Activated naive CD4-positive, alpha-beta T cell treated with anti-CD3 and anti-CD28 coated beads, Interleukin-2, amount 10 ng/mL, durations not matched to agents 7 days and 5 days (primary cell): ENCODE results near the gene ROBO2.

Experiments
- CTCF ChIA-PET: fragments of 350-600 bp; sonication (Branson Sonifier 250); formaldehyde crosslinking; loops from one replicate; lab custom pipeline; 2021; ENCODE audit warnings: antibody characterized with exemption; lab: Charles Lee
- DNase-seq: peaks from one replicate; pipeline ENCODE4 v3.0.0-alpha.2; 2020
- H3K27ac Mint-ChIP-seq: one replicate; pipeline ENCODE4 v1.8.0; 2021; ENCODE audit warnings: mild to moderate bottlenecking, moderate library complexity, mixed read lengths
- H3K27me3 Mint-ChIP-seq: one replicate; pipeline ENCODE4 v1.8.0; 2021; ENCODE audit warnings: mild to moderate bottlenecking, mixed read lengths
- H3K36me3 Mint-ChIP-seq: one replicate; pipeline ENCODE4 v1.8.0; 2021; ENCODE audit warnings: mixed read lengths
- H3K4me1 Mint-ChIP-seq: one replicate; pipeline ENCODE4 v1.8.0; 2021; ENCODE audit warnings: mixed read lengths
- H3K4me3 Mint-ChIP-seq: one replicate; pipeline ENCODE4 v1.8.0; 2021; ENCODE audit warnings: mild to moderate bottlenecking, moderate library complexity, mixed read lengths
- H3K9me3 Mint-ChIP-seq: one replicate; pipeline ENCODE4 v1.8.0; 2021; ENCODE audit warnings: mixed read lengths

The ROBO2 gene

GRCh38 chr3:77203851-77204250, 164.0 kb downstream of the ROBO2 start:
- peaks cover 4% of the 10 kb centered on the region for H3K9me3 Mint-ChIP-seq
- no peaks in the 10 kb centered on the region for H3K4me1 Mint-ChIP-seq
- no peak overlapping the region for H3K27ac Mint-ChIP-seq
- CTCF ChIA-PET, result no interaction called here
- no peak for DNase-seq
- H3K36me3 Mint-ChIP-seq, result no peaks in the 10 kb centered on the region
- H3K4me3 Mint-ChIP-seq, result no peak overlapping the region
- H3K27me3 Mint-ChIP-seq, result no peaks in the 10 kb centered on the region

- Mint-ChIP-seq H3K36me3 (no peaks in the 10 kb centered on the region), H3K27ac (no peak overlapping the region), H3K4me3 (no peak overlapping the region), H3K4me1 (no peaks in the 10 kb centered on the region), H3K27me3 (no peaks in the 10 kb centered on the region), H3K9me3 (peaks cover 4% of the 10 kb centered on the region)
- no peak for DNase-seq
- CTCF ChIA-PET, result no interaction called here
Observed at GRCh38 chr3:77204788-77205187, 164.9 kb downstream of the ROBO2 start.

GRCh38 chr3:77207753-77208152, 167.9 kb downstream of the ROBO2 start:
- Mint-ChIP-seq H3K4me1 (no peaks in the 10 kb centered on the region), H3K4me3 (no peak overlapping the region), H3K27me3 (no peaks in the 10 kb centered on the region), H3K9me3 (peaks cover 11% of the 10 kb centered on the region), H3K27ac (no peak overlapping the region), H3K36me3 (no peaks in the 10 kb centered on the region)
- DNase-seq, result no peak
- CTCF ChIA-PET, result no interaction called here

- no peaks in the 10 kb centered on the region for H3K36me3 Mint-ChIP-seq
- no peaks in the 10 kb centered on the region for H3K4me1 Mint-ChIP-seq
- H3K9me3 Mint-ChIP-seq, result peaks cover 5% of the 10 kb centered on the region
- CTCF ChIA-PET, result no interaction called here
- H3K27me3 Mint-ChIP-seq, result no peaks in the 10 kb centered on the region
- no peak overlapping the region for H3K4me3 Mint-ChIP-seq
- no peak overlapping the region for H3K27ac Mint-ChIP-seq
- no peak for DNase-seq
Observed at GRCh38 chr3:77222701-77223100, 182.8 kb downstream of the ROBO2 start.

- H3K36me3 Mint-ChIP-seq, result no peaks in the 10 kb centered on the region
- no peaks in the 10 kb centered on the region for H3K27me3 Mint-ChIP-seq
- H3K4me3 Mint-ChIP-seq, result no peak overlapping the region
- no peak overlapping the region for H3K27ac Mint-ChIP-seq
- no peak for DNase-seq
- no peaks in the 10 kb centered on the region for H3K4me1 Mint-ChIP-seq
- CTCF ChIA-PET, result no interaction called here
- H3K9me3 Mint-ChIP-seq, result peaks cover 8% of the 10 kb centered on the region
Observed at GRCh38 chr3:77227567-77227966, 187.7 kb downstream of the ROBO2 start.

- Mint-ChIP-seq H3K4me3 (no peak overlapping the region), H3K9me3 (peaks cover 11% of the 10 kb centered on the region)
Observed at GRCh38 chr3:77232557-77232956, 192.7 kb downstream of the ROBO2 start.

GRCh38 chr3:77234004-77234403, 194.1 kb downstream of the ROBO2 start:
- Mint-ChIP-seq H3K27me3 (no peaks in the 10 kb centered on the region), H3K27ac (no peak overlapping the region), H3K4me1 (no peaks in the 10 kb centered on the region), H3K36me3 (no peaks in the 10 kb centered on the region), H3K4me3 (no peak overlapping the region), H3K9me3 (peaks cover 11% of the 10 kb centered on the region)
- CTCF ChIA-PET, result no interaction called here
- DNase-seq, result no peak

More at GRCh38 chr3:77232557-77232956, 192.7 kb downstream of the ROBO2 start:
- H3K4me1 Mint-ChIP-seq, result no peaks in the 10 kb centered on the region
- DNase-seq, result no peak
- no peak overlapping the region for H3K27ac Mint-ChIP-seq
- CTCF ChIA-PET, result no interaction called here
- no peaks in the 10 kb centered on the region for H3K27me3 Mint-ChIP-seq
- H3K36me3 Mint-ChIP-seq, result no peaks in the 10 kb centered on the region

- no peak overlapping the region for H3K27ac Mint-ChIP-seq
Observed at GRCh38 chr3:77236118-77236517, 196.2 kb downstream of the ROBO2 start.

GRCh38 chr3:77240072-77240650, 200.3 kb downstream of the ROBO2 start:
- H3K4me1 Mint-ChIP-seq, result no peaks in the 10 kb centered on the region
- peaks cover 12% of the 10 kb centered on the region for H3K9me3 Mint-ChIP-seq
- no peaks in the 10 kb centered on the region for H3K27me3 Mint-ChIP-seq
- H3K27ac Mint-ChIP-seq, result no peak overlapping the region
- H3K36me3 Mint-ChIP-seq, result no peaks in the 10 kb centered on the region
- CTCF ChIA-PET, result no interaction called here
- no peak overlapping the region for H3K4me3 Mint-ChIP-seq
- no peak for DNase-seq

More at GRCh38 chr3:77236118-77236517, 196.2 kb downstream of the ROBO2 start:
- Mint-ChIP-seq H3K9me3 (peaks cover 16% of the 10 kb centered on the region), H3K36me3 (no peaks in the 10 kb centered on the region), H3K4me1 (no peaks in the 10 kb centered on the region), H3K4me3 (no peak overlapping the region), H3K27me3 (no peaks in the 10 kb centered on the region)
- CTCF ChIA-PET, result no interaction called here
- DNase-seq, result no peak

- H3K36me3 Mint-ChIP-seq, result no peaks in the 10 kb centered on the region
- H3K4me1 Mint-ChIP-seq, result no peaks in the 10 kb centered on the region
- CTCF ChIA-PET, result no interaction called here
Observed at GRCh38 chr3:77242371-77242770, 202.5 kb downstream of the ROBO2 start.

GRCh38 chr3:77244981-77245380, 205.1 kb downstream of the ROBO2 start:
- Mint-ChIP-seq H3K4me1 (no peaks in the 10 kb centered on the region), H3K27ac (no peak overlapping the region), H3K36me3 (no peaks in the 10 kb centered on the region), H3K9me3 (peaks cover 12% of the 10 kb centered on the region), H3K4me3 (no peak overlapping the region), H3K27me3 (no peaks in the 10 kb centered on the region)
- CTCF ChIA-PET, result no interaction called here
- no peak for DNase-seq

More at GRCh38 chr3:77242371-77242770, 202.5 kb downstream of the ROBO2 start:
- Mint-ChIP-seq H3K27ac (no peak overlapping the region), H3K9me3 (peaks cover 13% of the 10 kb centered on the region), H3K4me3 (no peak overlapping the region), H3K27me3 (no peaks in the 10 kb centered on the region)
- no peak for DNase-seq

- Mint-ChIP-seq H3K36me3 (no peaks in the 10 kb centered on the region), H3K27me3 (no peaks in the 10 kb centered on the region), H3K9me3 (peaks cover 11% of the 10 kb centered on the region), H3K27ac (no peak overlapping the region), H3K4me1 (no peaks in the 10 kb centered on the region), H3K4me3 (no peak overlapping the region)
- DNase-seq, result no peak
- CTCF ChIA-PET, result no interaction called here
Observed at GRCh38 chr3:77247061-77247460, 207.2 kb downstream of the ROBO2 start.

- CTCF ChIA-PET, result interaction anchor here (1.1 kb wide), 1 partner anchor 10 kb away, joined by 3 read pairs; no protein-coding TSS in a partner anchor
- Mint-ChIP-seq H3K9me3 (peaks cover 11% of the 10 kb centered on the region), H3K4me1 (no peaks in the 10 kb centered on the region), H3K4me3 (no peak overlapping the region), H3K27me3 (no peaks in the 10 kb centered on the region), H3K36me3 (no peaks in the 10 kb centered on the region), H3K27ac (no peak overlapping the region)
- DNase-seq, result no peak
Observed at GRCh38 chr3:77247817-77248216, 207.9 kb downstream of the ROBO2 start.

GRCh38 chr3:77248420-77248819, 208.5 kb downstream of the ROBO2 start:
- H3K4me3 Mint-ChIP-seq, result no peak overlapping the region

GRCh38 chr3:77251136-77251535, 211.2 kb downstream of the ROBO2 start:
- no peak overlapping the region for H3K27ac Mint-ChIP-seq
- CTCF ChIA-PET, result interaction anchor here (0.8 kb wide), 1 partner anchor 12 kb away, joined by 4 read pairs; no protein-coding TSS in a partner anchor

More at GRCh38 chr3:77248420-77248819, 208.5 kb downstream of the ROBO2 start:
- peaks cover 11% of the 10 kb centered on the region for H3K9me3 Mint-ChIP-seq
- H3K36me3 Mint-ChIP-seq, result no peaks in the 10 kb centered on the region
- H3K4me1 Mint-ChIP-seq, result no peaks in the 10 kb centered on the region
- CTCF ChIA-PET, result interaction anchor here (1.1 kb wide), 1 partner anchor 9 kb away, joined by 3 read pairs; no protein-coding TSS in a partner anchor
- H3K27me3 Mint-ChIP-seq, result no peaks in the 10 kb centered on the region
- no peak overlapping the region for H3K27ac Mint-ChIP-seq
- no peak for DNase-seq

More at GRCh38 chr3:77251136-77251535, 211.2 kb downstream of the ROBO2 start:
- Mint-ChIP-seq H3K9me3 (peaks cover 11% of the 10 kb centered on the region), H3K4me1 (no peaks in the 10 kb centered on the region), H3K4me3 (no peak overlapping the region), H3K27me3 (no peaks in the 10 kb centered on the region), H3K36me3 (no peaks in the 10 kb centered on the region)
- no peak for DNase-seq
